ENCODE results near the gene TAF11L8.

DNA sequence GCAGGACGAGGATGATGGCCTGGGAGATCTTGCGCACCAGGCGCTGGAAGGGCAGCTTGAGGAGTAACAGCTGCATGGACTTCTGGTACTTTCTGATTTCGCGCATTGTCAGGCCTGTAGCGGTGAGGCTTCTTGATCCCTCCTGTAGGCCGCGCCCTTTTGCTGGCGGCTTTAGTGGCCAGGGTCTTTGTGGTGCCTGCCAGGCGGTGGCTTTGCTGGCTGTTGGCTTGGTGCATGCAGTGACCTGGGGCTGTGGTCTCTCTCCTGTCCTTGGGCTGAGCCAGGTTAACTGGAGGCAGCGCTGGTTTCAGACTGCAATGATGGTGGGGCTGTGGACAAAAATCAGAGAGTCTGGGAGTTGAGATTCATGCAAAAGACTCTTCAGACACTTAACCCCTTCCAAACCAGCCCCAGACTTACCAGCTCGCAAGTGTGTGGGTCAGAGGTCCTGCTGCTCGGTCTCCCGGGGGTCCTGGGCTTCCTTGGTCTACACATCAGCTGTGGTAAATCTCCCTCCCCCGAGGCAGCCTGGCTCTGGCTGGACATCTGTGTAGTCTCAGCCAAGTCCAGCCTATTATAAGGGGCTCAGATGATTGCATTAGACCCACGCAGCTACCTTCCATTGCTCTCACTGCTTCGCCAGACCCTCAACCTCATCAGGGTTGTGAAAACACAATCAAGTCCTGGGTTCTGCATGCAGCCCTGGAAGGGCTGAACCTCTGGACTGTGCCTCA lies 24.3 kb upstream of the TAF11L8 start:
- TF ChIP-seq, protein P1, sequence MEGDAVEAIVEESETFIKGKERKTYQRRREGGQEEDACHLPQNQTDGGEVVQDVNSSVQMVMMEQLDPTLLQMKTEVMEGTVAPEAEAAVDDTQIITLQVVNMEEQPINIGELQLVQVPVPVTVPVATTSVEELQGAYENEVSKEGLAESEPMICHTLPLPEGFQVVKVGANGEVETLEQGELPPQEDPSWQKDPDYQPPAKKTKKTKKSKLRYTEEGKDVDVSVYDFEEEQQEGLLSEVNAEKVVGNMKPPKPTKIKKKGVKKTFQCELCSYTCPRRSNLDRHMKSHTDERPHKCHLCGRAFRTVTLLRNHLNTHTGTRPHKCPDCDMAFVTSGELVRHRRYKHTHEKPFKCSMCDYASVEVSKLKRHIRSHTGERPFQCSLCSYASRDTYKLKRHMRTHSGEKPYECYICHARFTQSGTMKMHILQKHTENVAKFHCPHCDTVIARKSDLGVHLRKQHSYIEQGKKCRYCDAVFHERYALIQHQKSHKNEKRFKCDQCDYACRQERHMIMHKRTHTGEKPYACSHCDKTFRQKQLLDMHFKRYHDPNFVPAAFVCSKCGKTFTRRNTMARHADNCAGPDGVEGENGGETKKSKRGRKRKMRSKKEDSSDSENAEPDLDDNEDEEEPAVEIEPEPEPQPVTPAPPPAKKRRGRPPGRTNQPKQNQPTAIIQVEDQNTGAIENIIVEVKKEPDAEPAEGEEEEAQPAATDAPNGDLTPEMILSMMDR (IDR thresholded peaks at IDR 0.05; ENCODE audit: low read length): no peak
- TF ChIP-seq EZH2 (optimal IDR thresholded peaks at IDR 0.05; ENCODE audit: low read depth, low read length): no peak
- TF ChIP-seq EZH2phosphoT487 (IDR thresholded peaks at IDR 0.05; ENCODE audit: low read length): no peak
